HG03159 (cell line): ENCODE measurements around the gene HNRNPA2B1.
"Not testable (repeated sequence)": the region's sequence is repeated elsewhere in the genome, so short reads cannot be mapped to it uniquely, and the experiment has no call there.

Experiments
- ATAC-seq: cut with Tn5 transposase; IDR thresholded peaks from one replicate; pipeline ENCODE4 v1.9.1; 2021; ENCODE audit warnings: mild to moderate bottlenecking, moderate library complexity; ENCODE audit not compliant: unreplicated experiment

The HNRNPA2B1 gene

DNA sequence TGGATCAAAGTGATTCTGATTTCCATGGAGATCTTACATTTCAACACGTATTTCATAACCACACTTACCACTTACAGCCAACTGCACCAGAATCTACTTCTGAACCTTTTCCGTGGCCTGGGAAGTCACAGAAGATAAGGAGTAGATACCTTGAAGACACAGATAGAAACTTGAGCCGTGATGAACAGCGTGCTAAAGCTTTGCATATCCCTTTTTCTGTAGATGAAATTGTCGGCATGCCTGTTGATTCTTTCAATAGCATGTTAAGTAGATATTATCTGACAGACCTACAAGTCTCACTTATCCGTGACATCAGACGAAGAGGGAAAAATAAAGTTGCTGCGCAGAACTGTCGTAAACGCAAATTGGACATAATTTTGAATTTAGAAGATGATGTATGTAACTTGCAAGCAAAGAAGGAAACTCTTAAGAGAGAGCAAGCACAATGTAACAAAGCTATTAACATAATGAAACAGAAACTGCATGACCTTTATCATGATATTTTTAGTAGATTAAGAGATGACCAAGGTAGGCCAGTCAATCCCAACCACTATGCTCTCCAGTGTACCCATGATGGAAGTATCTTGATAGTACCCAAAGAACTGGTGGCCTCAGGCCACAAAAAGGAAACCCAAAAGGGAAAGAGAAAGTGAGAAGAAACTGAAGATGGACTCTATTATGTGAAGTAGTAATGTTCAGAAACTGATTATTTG lies 15.3 kb downstream of the HNRNPA2B1 start:
- ATAC-seq = no peak

GRCh38 chr7:26184281-26185101 lies 16.1 kb downstream of the HNRNPA2B1 start:
- ATAC-seq = not testable (repeated sequence)

DNA sequence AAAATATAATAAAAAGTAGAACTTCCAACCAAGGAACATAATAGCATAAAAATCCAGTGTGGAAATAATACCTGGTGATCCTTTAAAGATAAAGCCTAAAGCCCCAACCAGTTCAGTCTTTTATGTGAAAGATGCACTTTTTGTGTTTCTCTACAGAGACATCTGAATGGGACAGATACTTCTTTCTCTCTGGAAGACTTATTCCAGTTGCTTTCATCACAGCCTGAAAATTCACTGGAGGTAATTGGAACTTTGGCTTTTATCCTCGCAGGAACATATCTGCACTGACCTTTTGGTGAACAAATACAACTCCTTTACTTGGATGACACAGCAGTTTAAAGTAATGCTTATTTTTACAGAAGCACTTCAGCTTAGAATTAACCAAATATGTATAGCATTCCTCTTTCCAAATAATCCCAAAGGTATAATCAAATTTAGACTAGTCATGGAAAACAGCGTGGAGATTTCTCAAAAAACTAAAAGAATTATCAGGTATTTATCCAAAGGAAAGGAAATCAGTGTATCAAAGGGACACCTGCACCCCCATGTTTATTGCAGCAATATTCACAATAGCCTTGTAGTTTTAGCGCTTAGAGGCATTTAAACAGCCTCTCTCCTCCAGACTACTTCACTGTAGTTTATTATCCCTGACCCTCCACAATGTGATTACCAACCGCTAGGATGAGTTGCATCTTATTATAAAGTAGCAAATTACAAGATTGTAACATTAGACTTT lies 16.8 kb downstream of the HNRNPA2B1 start:
- ATAC-seq = no peak

DNA sequence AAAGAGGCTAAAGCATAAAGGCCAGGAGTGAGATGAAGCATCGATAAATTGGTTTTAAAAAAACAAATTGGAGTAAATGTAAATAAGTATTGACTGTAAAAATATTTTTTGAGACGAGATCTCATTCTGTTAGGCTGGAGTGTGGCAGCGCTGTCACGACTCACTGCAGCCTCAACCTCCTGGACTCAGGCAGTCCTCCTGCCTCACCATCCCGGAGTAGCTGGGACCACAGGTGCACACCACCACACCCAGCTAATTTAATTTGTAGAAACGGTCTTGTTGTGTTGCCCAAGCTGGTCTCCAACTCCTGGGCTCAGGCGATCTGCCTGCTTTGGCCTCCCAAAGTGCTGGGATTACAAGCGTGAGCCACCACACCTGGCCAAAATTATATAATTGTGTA lies 17.8 kb downstream of the HNRNPA2B1 start:
- ATAC-seq = no peak

DNA sequence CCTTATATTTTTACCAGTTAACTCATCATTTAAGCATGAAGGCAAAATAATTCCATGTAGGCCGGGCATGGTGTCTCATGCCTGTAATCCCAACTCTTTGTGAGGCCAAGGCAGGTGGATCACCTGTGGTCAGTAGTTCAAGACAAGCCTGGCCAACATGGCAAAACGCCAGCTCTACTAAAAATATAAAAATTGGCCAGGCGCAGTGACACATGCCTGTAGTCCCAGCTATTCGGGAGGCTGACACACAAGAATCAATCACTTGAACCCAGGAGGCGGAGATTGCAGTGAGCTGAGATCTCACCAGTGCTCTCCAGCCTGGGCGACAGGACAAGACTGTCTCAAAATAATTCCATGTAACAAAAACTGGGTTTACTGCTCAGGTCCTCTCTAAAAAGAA lies 18.3 kb downstream of the HNRNPA2B1 start:
- no peak for ATAC-seq

GRCh38 chr7:26181474-26182227 lies 18.9 kb downstream of the HNRNPA2B1 start:
- ATAC-seq = no peak

DNA sequence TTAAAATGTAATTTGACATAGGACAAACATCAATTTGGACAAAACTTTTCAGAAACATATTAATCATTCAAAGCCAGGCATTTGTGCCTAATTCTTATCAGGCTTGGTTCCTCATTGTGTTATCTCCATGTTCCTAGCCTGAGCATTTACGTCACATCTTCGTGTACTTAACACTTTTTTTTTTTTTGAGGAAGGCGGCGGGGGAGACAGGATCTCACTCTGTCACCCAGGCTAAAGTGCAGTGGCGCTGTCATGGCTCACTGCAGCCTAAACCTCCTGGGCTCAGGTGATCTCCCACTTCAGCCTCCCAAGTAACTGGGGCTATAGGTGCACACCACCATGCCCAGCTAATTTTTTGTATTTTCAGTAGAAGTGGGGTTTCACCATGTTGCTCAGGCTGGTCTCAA lies 19.8 kb downstream of the HNRNPA2B1 start:
- ATAC-seq = no peak

DNA sequence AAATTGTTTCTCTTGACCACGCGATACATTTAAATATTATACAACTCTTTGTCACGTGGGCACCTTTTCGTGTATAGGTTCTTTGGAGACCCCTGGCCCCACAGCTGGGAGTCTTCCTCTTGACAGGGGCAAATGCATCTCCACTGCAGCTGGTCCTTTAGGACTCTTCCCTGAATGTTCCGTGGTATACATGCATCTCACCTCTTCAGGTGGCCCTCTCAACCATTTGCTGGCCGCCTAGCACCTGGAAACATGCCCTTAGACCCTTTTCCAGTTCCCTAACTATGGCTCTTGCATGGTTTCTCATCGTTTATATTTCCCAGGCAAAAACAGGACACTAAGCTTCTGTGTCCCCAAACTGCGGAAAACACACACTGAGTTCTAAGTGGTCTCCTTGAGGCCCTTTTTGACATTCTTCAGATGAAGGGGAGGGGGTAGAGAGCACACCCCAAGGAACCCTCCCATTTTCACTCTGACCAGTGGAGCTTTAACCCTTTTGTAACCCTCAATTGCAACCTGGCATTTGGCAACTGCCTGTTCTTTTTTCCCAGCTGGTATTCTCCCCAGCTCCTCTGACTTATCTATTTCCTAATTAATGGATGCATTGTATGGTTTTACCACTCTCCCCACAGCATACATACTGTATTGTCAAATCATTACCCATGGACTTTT lies 20.6 kb downstream of the HNRNPA2B1 start:
- ATAC-seq = no peak

DNA sequence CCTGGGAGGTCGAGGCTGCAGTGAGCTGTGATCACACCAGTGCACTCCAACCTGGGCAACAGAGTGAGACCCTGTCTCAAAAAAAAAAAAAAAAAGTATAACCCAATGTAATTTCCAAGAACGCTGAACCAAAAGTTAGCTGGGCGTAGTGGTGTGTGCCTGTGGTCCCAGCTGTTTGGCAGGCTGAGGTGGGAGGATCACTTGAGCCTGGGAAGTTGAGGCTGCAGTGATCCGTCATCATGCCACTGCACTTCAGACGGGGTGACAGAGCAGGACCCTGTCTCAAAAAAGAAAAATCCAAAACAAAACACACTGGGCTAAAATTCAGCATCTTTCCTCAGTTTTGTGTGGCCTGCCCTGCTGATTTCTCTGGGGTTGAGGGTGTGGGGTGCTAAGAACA lies 21.1 kb downstream of the HNRNPA2B1 start:
- ATAC-seq = no peak

DNA sequence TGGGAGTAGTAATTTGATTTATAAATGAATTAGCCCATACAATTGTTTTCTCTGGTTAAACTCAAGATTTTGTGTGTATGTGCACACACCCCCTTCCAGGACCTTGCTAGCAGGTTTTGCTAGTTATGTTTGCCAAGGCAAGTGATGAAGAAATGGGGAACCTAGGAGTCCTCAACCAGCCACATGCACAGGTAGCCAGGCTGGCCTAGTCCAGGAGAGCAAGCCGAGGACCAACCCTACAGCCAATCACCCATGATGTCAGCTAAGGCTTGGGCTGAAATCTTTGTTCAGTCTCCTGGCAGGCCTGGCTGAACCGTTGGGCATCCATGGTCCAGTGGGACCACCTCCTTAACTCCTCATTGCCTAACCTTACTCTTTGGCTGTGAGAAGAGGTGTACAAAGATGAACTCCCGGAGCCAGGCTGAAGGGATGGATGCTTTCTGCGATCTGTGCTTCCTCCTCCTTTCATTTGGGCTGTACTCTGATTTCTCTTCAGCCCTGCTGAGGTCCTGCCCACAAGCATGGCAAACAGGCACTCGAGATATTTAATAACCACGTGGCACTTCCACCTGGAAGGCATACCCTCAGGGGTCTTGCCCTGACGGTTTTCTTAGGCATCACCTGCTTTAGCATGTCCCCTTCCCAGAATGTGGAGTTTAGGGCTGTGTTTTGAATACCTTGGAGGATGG lies 22.1 kb downstream of the HNRNPA2B1 start:
- ATAC-seq = no peak

GRCh38 chr7:26177269-26177668 lies 23.3 kb downstream of the HNRNPA2B1 start:
- not testable (repeated sequence) for ATAC-seq

DNA sequence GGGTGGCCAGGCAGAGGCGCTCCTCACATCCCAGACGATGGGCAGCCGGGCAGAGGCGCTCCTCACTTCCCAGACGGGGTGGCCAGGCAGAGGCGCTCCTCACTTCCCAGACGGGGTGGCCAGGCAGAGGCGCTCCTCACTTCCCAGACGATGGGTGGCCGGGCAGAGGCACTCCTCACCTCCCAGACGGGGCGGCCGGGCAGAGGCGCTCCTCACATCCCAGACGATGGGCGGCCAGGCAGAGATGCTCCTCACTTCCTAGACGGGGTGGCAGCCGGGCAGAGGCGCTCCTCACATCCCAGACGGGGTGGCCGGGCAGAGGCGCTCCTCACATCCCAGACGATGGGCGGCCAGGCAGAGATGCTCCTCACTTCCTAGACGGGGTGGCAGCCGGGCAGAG lies 23.9 kb downstream of the HNRNPA2B1 start:
- ATAC-seq = not testable (repeated sequence)

DNA sequence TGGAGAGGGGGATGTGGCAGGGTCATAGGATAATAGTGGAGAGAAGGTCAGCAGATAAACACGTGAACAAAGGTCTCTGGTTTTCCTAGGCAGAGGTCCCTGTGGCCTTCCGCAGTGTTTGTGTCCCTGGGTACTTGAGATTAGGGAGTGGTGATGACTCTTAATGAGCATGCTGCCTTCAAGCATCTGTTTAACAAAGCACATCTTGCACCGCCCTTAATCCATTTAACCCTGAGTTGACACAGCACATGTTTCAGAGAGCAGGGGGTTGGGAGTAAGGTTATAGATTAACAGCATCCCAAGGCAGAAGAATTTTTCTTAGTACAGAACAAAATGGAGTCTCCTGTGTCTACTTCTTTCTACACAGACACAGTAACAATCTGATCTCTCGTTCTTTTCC lies 24.6 kb downstream of the HNRNPA2B1 start:
- not testable (repeated sequence) for ATAC-seq

DNA sequence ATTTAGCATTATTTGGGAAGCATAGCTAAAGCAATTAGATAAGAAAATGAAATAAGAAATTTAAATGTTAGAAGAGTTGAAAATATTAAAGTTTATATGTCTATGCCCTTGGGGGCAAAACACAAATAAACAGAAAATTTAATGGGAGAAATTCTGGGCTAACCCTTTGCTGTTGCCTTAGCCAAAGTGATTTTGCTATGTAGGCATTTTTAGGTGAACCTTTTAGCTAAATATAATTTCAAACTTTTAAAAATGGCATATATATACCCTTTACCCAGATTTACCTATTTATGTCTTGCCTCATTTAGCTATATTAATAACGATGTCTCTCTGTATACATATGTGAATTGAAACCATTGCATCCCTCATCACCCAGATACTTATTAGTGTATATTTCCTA lies 28.5 kb downstream of the HNRNPA2B1 start:
- ATAC-seq = no peak

- ATAC-seq = no peak
Measured at GRCh38 chr7:26171601-26172000, 28.9 kb downstream of the HNRNPA2B1 start.

GRCh38 chr7:26170663-26171062 lies 29.9 kb downstream of the HNRNPA2B1 start:
- ATAC-seq = no peak

- ATAC-seq = no peak
Measured at GRCh38 chr7:26169271-26169670, 31.3 kb downstream of the HNRNPA2B1 start.

GRCh38 chr7:26168458-26169023 lies 32.0 kb downstream of the HNRNPA2B1 start:
- no peak for ATAC-seq

DNA sequence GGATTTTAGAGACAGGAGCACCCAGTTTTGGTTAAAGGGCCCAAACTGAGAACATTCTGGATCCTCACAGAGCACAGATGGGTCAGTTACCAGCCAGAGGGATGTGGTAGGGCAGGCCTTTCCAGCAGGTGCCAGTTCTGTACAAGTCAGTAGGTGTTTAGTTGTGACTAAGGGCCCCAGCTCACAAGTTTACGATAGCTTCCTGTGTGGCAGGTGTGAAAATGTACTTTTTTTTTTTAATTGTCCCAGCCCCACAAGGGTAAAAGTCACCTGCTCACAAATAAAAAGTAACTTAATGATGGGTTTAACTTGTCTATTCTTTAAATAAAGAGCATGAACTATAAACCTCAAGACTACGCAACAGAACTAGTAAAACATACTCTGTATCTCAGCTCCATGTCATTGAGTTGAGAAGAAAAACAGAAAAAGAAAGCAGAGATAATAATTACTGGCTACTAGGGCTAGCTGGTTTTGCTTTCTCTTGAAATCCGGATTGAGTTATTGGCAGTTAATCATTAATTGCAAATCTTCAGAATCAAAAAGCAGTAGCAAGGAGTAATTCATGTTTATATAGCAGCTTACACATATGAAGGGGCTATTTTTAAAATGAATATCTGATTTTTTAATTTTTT lies 33.1 kb downstream of the HNRNPA2B1 start:
- ATAC-seq = peak; percentile 84
